OCI-LY1 (cell line): ENCODE data around the gene BICD1.

ENCODE experiments used
- CTCF ChIP-seq: fragments of 200-600 bp; sonication (generic), shearing (Covaris generic); IDR thresholded peaks from 2 replicates; pipeline ENCODE4 v1.5.1; 2017; ENCODE audit warnings: mild to moderate bottlenecking, antibody characterized with exemption, low read length, moderate library complexity, mixed read lengths
- EZH2 ChIP-seq: fragments of 200-600 bp; sonication (generic), shearing (Covaris generic); IDR thresholded peaks from 2 replicates; pipeline ENCODE4 v1.8.0; 2017; ENCODE audit warnings: borderline replicate concordance, mixed run types, mild to moderate bottlenecking, antibody characterized with exemption, low read length, moderate library complexity, mixed read lengths

DNA sequence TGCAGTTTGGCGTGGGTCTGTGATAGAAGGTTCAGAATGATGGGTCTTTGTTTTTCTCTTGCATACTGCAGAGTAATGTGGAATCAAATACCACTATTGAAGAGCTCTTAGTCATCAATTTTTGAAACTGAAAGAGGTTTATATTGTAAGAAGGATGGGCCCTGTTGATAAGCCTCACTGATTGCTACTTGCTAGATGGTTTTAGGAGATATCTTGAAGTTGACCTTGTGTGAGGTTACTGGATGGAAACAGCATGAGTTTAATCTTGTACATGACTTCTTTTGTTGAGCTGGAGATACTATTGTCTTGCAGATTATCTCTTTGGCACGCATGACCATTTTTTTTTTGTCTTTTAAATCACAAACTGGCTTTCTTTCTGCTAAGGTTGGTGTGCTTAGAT, 13.8 kb downstream of the BICD1 start:
- TF ChIP-seq EZH2 = no peak
- no peak for TF ChIP-seq CTCF
